ENCODE measurements around the gene CALY.

CALY gene

DNA sequence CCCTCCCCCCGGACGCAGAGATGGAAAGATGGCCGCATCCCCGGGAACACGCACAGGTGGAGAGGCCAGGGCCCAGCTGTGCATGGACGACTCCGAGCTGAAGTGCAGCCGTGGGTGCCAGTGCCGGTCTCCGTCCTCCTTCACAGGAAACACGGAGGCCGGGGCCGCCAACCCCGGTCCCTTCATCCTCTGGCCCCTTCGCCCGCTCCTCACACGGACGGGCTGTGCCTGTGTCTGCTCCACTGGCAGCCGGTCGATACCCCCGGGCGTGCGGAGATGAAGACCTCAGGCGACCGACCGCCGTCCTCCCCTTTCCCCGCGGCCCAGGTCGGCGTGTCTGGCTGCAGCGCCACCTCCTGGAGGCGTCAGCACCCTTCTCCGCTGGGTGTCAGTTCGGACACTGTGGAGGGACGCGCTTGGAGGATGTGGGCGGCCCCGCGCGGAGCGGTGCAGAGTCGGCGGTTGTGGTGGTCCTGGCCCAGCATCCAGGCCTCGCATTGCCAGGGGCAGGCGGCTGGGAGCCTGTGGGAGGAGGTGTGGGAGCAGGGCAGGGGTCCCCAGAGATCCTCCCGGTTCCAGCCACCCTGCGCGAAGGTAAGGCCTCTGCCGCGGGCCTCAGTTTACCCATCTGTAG, 18.1 kb downstream of the CALY start:
- H3K4me3 ChIP-seq (ENCODE audit: insufficient read depth, low read length, poor library complexity, severe bottlenecking), result no peak overlapping the region
- H3K9me2 ChIP-seq (replicated peaks; ENCODE audit: insufficient read depth, low read length), result no peaks in the 10 kb centered on the region
- H2AFZ ChIP-seq (ENCODE audit: low read depth, low read length, severe bottlenecking), result no peak overlapping the region
- no peaks in the 10 kb centered on the region for H3K36me3 ChIP-seq (ENCODE audit: low read length)
- H3F3A ChIP-seq (ENCODE audit: insufficient read depth), result no peaks in the 10 kb centered on the region
- TF ChIP-seq, protein P1, sequence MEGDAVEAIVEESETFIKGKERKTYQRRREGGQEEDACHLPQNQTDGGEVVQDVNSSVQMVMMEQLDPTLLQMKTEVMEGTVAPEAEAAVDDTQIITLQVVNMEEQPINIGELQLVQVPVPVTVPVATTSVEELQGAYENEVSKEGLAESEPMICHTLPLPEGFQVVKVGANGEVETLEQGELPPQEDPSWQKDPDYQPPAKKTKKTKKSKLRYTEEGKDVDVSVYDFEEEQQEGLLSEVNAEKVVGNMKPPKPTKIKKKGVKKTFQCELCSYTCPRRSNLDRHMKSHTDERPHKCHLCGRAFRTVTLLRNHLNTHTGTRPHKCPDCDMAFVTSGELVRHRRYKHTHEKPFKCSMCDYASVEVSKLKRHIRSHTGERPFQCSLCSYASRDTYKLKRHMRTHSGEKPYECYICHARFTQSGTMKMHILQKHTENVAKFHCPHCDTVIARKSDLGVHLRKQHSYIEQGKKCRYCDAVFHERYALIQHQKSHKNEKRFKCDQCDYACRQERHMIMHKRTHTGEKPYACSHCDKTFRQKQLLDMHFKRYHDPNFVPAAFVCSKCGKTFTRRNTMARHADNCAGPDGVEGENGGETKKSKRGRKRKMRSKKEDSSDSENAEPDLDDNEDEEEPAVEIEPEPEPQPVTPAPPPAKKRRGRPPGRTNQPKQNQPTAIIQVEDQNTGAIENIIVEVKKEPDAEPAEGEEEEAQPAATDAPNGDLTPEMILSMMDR (IDR thresholded peaks at IDR 0.05; ENCODE audit: insufficient read depth, low read length, poor library complexity, severe bottlenecking), result peak; percentile 48
- no peak for TF ChIP-seq EZH2phosphoT487 (conservative IDR thresholded peaks at IDR 0.05; ENCODE audit: low read length)
- peak overlapping the region; percentile 39 for H3K4me2 ChIP-seq (ENCODE audit: low read depth, low read length, poor library complexity, severe bottlenecking)
- no peaks in the 10 kb centered on the region for H3K27me3 ChIP-seq (ENCODE audit: low read length)
- no peaks in the 10 kb centered on the region for H3K9me3 ChIP-seq (ENCODE audit: insufficient read depth, low read length)
- no peaks in the 10 kb centered on the region for H4K20me1 ChIP-seq (ENCODE audit: low read depth, low read length)
- no peaks in the 10 kb centered on the region for H3K79me2 ChIP-seq (ENCODE audit: insufficient read depth, low read length)
- no peak overlapping the region for H3K27ac ChIP-seq (ENCODE audit: low read depth, low read length)
- H3K9ac ChIP-seq (ENCODE audit: low read length), result no peak overlapping the region

DNA sequence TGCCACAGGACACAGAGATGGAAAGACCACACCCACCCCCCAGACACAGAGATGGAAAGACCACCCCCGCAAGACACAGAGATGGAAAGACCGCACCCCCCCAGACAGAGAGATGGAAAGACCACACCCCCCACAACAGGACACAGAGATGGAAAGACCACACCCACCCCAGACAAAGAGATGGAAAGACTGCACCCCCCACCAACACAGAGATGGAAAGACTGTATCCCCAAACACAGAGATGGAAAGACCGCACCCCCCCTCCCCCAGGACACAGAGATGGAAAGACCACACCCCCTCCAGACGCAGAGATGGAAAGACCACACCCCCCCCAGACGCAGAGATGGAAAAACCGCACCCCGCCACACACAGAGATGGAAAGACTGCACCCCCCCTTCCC, 20.0 kb downstream of the CALY start:
- no peak overlapping the region for H3K4me3 ChIP-seq (ENCODE audit: insufficient read depth, low read length, poor library complexity, severe bottlenecking)
- H3K36me3 ChIP-seq (ENCODE audit: low read length), result no peaks in the 10 kb centered on the region
- no peak overlapping the region for H3K9ac ChIP-seq (ENCODE audit: low read length)
- H3K27ac ChIP-seq (ENCODE audit: low read depth, low read length), result no peak overlapping the region
- H3K27me3 ChIP-seq (ENCODE audit: low read length), result no peaks in the 10 kb centered on the region
- H2AFZ ChIP-seq (ENCODE audit: low read depth, low read length, severe bottlenecking), result no peak overlapping the region
- H4K20me1 ChIP-seq (ENCODE audit: low read depth, low read length), result no peaks in the 10 kb centered on the region
- no peak for TF ChIP-seq EZH2phosphoT487 (conservative IDR thresholded peaks at IDR 0.05; ENCODE audit: low read length)
- TF ChIP-seq, protein P1 (IDR thresholded peaks at IDR 0.05; ENCODE audit: insufficient read depth, low read length, poor library complexity, severe bottlenecking), result no peak
- H3F3A ChIP-seq (ENCODE audit: insufficient read depth), result no peaks in the 10 kb centered on the region
- H3K79me2 ChIP-seq (ENCODE audit: insufficient read depth, low read length), result no peaks in the 10 kb centered on the region
- H3K4me2 ChIP-seq (ENCODE audit: low read depth, low read length, poor library complexity, severe bottlenecking), result no peak overlapping the region
- no peaks in the 10 kb centered on the region for H3K9me3 ChIP-seq (ENCODE audit: insufficient read depth, low read length)
- no peaks in the 10 kb centered on the region for H3K9me2 ChIP-seq (replicated peaks; ENCODE audit: insufficient read depth, low read length)

DNA sequence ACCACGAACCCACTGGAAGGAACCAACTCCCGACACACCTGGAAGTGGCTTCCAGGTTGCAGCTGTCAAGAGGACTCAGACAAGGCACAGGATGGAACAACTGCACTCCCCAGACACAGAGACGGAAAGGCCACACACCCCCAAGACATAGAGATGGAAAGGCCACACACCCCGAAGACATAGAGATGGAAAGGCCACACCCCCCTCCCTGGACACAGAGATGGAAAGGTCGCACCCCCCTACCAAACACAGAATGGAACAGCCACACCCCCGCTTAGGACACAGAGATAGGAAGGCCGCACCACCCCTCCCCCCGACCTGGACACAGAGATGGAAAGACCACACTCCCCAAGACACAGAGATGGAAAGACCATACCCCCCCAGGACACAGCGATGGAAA, 20.4 kb downstream of the CALY start:
- TF ChIP-seq, protein P1 (IDR thresholded peaks at IDR 0.05; ENCODE audit: insufficient read depth, low read length, poor library complexity, severe bottlenecking), result no peak
- no peak for TF ChIP-seq EZH2phosphoT487 (conservative IDR thresholded peaks at IDR 0.05; ENCODE audit: low read length)
- no peak overlapping the region for H2AFZ ChIP-seq (ENCODE audit: low read depth, low read length, severe bottlenecking)
- H3K9me2 ChIP-seq (replicated peaks; ENCODE audit: insufficient read depth, low read length), result no peaks in the 10 kb centered on the region
- H3F3A ChIP-seq (ENCODE audit: insufficient read depth), result no peaks in the 10 kb centered on the region
- no peaks in the 10 kb centered on the region for H3K9me3 ChIP-seq (ENCODE audit: insufficient read depth, low read length)
- no peaks in the 10 kb centered on the region for H4K20me1 ChIP-seq (ENCODE audit: low read depth, low read length)
- 0 out of 2 replicates have a peak, but pooled peaks cover under 1% of the 10 kb centered on the region for H3K36me3 ChIP-seq (ENCODE audit: low read length)
- H3K4me2 ChIP-seq (ENCODE audit: low read depth, low read length, poor library complexity, severe bottlenecking), result no peak overlapping the region
- no peak overlapping the region for H3K9ac ChIP-seq (ENCODE audit: low read length)
- no peaks in the 10 kb centered on the region for H3K27me3 ChIP-seq (ENCODE audit: low read length)
- H3K4me3 ChIP-seq (ENCODE audit: insufficient read depth, low read length, poor library complexity, severe bottlenecking), result no peak overlapping the region
- no peak overlapping the region for H3K27ac ChIP-seq (ENCODE audit: low read depth, low read length)
- H3K79me2 ChIP-seq (ENCODE audit: insufficient read depth, low read length), result no peaks in the 10 kb centered on the region
